ENCODE data around the gene IFNL3.

Gene IFNL3

GRCh38 chr19:39193803-39194202 is 51.0 kb downstream of the IFNL3 start:
- no peak for DNase-seq (ENCODE audit: low read depth in 2 of 2)

Data from stimulated activated CD8-positive, alpha-beta memory T cell treated with anti-CD3 and anti-CD28 coated beads, Interleukin-2, amount 100 ng/mL, for 1 hour (primary cell).